Tibial nerve (tissue), 4 donors: Measurements from ENCODE around the gene LRRC15. TPM values are rescaled to one million over a fixed set of nuclear protein-coding genes. Genes with fewer than 3 reads are reported as not detected.

Experiments
- DNase-seq, 2 donors: peaks; one replicate each; pipeline ENCODE4 v3.0.0-alpha.2; 2019; ENCODE audit warnings: low spot score in 2 of 2
- H3K27ac ChIP-seq, 4 donors: fragments of 200-600 bp; sonication (generic) in 3 of 4; one replicate each; pipeline ENCODE4 v1.5.1; 2017 to 2019; ENCODE audit warnings: mild to moderate bottlenecking in 1 of 4
- H3K27me3 ChIP-seq, 2 donors: fragments of 200-600 bp; sonication (generic) in 1 of 2; one replicate each; pipeline versions ENCODE4 v1.5.1 to v1.6.0; 2017 to 2019
- H3K36me3 ChIP-seq, 3 donors: fragments of 200-600 bp; sonication (generic); one replicate each; pipeline ENCODE4 v1.5.1; 2018 to 2019
- H3K4me1 ChIP-seq, 4 donors: fragments of 200-600 bp; sonication (generic) in 3 of 4; one replicate each; pipeline ENCODE4 v1.5.1; 2017 to 2019
- H3K4me3 ChIP-seq, 4 donors: fragments of 200-600 bp; sonication (generic) in 3 of 4; one replicate each; pipeline ENCODE4 v1.5.1; 2017 to 2019; ENCODE audit warnings: mild to moderate bottlenecking in 1 of 4, moderate library complexity in 1 of 4
- H3K9me3 ChIP-seq, 4 donors: fragments of 200-600 bp; sonication (generic) in 3 of 4; one replicate each; pipeline ENCODE4 v1.5.1; 2017 to 2019
- CTCF ChIP-seq, 5 experiments: fragments of 200-600 bp in 3 of 5; fragments of 450-650 bp in 2 of 5; sonication (generic) in 3 of 5; IDR thresholded peaks; one replicate each; pipeline ENCODE4 v1.5.1; 2016 to 2019; ENCODE audit warnings: antibody characterized with exemption in 5 of 5, mild to moderate bottlenecking in 3 of 5, moderate library complexity in 2 of 5
- EP300 ChIP-seq, 2 donors: sonication (generic); formaldehyde crosslinking; IDR thresholded peaks; one replicate each; pipeline ENCODE4 v1.6.1; 2017; ENCODE audit warnings: antibody characterized with exemption in 2 of 2, mild to moderate bottlenecking in 1 of 2
- POLR2A ChIP-seq, 2 donors: fragments of 450-650 bp; IDR thresholded peaks; one replicate each; pipeline ENCODE4 v1.6.1; 2017; ENCODE audit warnings: antibody characterized with exemption in 2 of 2, mild to moderate bottlenecking in 2 of 2, moderate library complexity in 2 of 2
- WGBS, 2 donors: methylation state at CpG; one replicate each; pipeline ENCODE4 v1.1.5; 2018; 5-methylcytosine and 5-hydroxymethylcytosine counted together
- total RNA-seq, 4 donors: library from RNA; depleted of rRNA; stranded (reverse); fragments of >200 nt; gene quantifications; one replicate each; pipeline ENCODE4 v1.1.0, GENCODE V29; 2016

The LRRC15 gene
- total RNA-seq, result not detected

DNA sequence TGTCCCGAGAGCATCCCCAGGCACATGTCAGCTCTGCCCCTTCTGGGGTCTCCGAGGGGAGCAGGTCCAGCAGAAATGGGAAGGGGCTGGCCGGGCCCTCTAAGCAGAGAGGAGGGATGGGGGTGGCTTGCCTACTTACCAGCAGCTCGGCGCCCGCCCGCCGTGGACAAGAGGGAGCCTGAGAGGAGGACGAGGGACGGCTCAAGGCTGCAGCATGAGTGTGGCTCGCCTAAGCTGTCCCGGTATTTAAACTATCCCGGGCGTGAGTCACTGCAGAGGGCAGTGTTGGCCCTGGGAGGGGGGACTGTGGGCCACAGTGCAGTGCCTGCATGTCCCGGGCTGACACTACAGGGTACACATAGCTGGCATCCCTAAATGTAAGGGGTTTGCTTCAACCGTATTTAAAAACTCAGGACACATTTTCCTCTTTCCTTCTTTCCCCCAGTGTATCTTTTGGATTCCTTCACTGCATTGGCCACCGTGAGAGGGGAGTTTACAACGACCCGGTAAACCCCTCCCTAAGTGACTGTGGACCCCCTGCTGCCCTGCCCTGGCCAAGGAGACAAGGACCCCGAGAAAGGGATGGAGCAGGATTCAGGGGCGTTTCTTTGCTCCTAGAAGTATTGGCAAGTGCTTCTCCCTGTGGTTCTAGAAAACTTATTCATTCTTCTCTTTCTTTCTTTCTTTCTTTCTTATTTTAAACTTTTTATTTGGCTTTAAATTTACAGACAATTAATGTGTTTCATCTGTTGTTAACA, at the start of gene LRRC15:
Gene LRRC15 (minus strand): TSS at position 222 of the 758 bp plus-strand sequence. CDS start 8,700 bp downstream, outside the sequence.
- Histone ChIP-seq H3K9me3 (no peaks in the 10 kb centered on the region), H3K27ac (no peak within 1 kb of the TSS), H3K27me3 (no peaks in the 10 kb centered on the region), H3K4me3 (no peak within 1 kb of the TSS), H3K36me3 (no peaks in the 10 kb centered on the region), H3K4me1 (peaks cover 0 to 22% (median 2%) of the 10 kb centered on the region in 4 donors)
- DNase-seq, result no peak
- 12 to 20% methylated on average over 16 to 20 of the region's 21 CpGs for WGBS, 2 donors
- TF ChIP-seq EP300 (IDR thresholded peaks at IDR 0.05), result no peak
- no peak for TF ChIP-seq POLR2A (IDR thresholded peaks at IDR 0.05)
- TF ChIP-seq CTCF (IDR thresholded peaks at IDR 0.05), result no peak

GRCh38 chr3:194418671-194419070, 49.1 kb upstream of the LRRC15 start:
- no peaks in the 10 kb centered on the region for H3K4me1 ChIP-seq
- H3K27me3 ChIP-seq, result no peaks in the 10 kb centered on the region
- no peak overlapping the region for H3K27ac ChIP-seq
- H3K4me3 ChIP-seq, result no peak overlapping the region
- no peak for DNase-seq
- TF ChIP-seq EP300 (IDR thresholded peaks at IDR 0.05) (no peak), CTCF (IDR thresholded peaks at IDR 0.05) (no peak), POLR2A (IDR thresholded peaks at IDR 0.05) (no peak)
- peaks cover 0 to 60% (median under 1%) of the 10 kb centered on the region in 3 donors for H3K36me3 ChIP-seq
- no peaks in the 10 kb centered on the region for H3K9me3 ChIP-seq
- WGBS, 2 donors, result 93% methylated on average over 2 of the region's 2 CpGs

GRCh38 chr3:194407423-194407822, 37.9 kb upstream of the LRRC15 start:
- 74 to 90% methylated on average over 7 of the region's 7 CpGs for WGBS, 2 donors
- Histone ChIP-seq H3K4me3 (no peak overlapping the region), H3K27ac (no peak overlapping the region), H3K36me3 (peaks cover 0 to 35% (median 0%) of the 10 kb centered on the region in 3 donors), H3K27me3 (no peaks in the 10 kb centered on the region), H3K4me1 (no peaks in the 10 kb centered on the region), H3K9me3 (no peaks in the 10 kb centered on the region)
- DNase-seq, result no peak
- no peak for TF ChIP-seq EP300 (IDR thresholded peaks at IDR 0.05)
- TF ChIP-seq POLR2A (IDR thresholded peaks at IDR 0.05), result no peak
- TF ChIP-seq CTCF (IDR thresholded peaks at IDR 0.05), result no peak

DNA sequence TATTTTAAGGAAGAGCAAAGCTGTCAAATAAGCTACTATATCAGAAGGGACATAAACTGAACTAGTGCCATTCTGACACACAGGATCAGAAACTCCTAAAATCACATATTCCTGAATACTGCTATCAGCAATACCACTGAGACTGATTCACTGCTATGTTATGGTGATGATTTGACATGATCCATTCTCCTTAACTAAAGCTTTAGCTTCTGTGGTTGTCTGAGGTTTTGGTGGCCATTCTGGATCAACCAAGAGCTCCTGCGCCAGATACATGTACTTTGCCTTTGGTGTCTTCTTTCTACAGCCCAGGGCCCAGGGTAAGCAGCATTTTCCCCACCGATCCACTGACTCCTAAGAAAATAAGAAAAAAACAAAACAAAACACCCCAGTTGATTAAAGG, 36.2 kb upstream of the LRRC15 start:
- H3K27me3 ChIP-seq, result no peaks in the 10 kb centered on the region
- TF ChIP-seq POLR2A (IDR thresholded peaks at IDR 0.05) (no peak), EP300 (IDR thresholded peaks at IDR 0.05) (no peak), CTCF (IDR thresholded peaks at IDR 0.05) (no peak)
- no peaks in the 10 kb centered on the region for H3K9me3 ChIP-seq
- DNase-seq, result no peak
- 88 to 95% methylated on average over 2 of the region's 2 CpGs for WGBS, 2 donors
- H3K4me3 ChIP-seq, result no peak overlapping the region
- no peaks in the 10 kb centered on the region for H3K4me1 ChIP-seq
- H3K36me3 ChIP-seq, result peaks cover 0 to 35% (median 0%) of the 10 kb centered on the region in 3 donors
- no peak overlapping the region for H3K27ac ChIP-seq

GRCh38 chr3:194404365-194405140, 35.0 kb upstream of the LRRC15 start:
- peak in 1 of 2 donors; percentile 73 for DNase-seq
- 40 to 41% methylated on average over 10 of the region's 10 CpGs for WGBS, 2 donors
- Histone ChIP-seq H3K27ac (no peak overlapping the region), H3K27me3 (no peaks in the 10 kb centered on the region), H3K4me1 (no peaks in the 10 kb centered on the region), H3K4me3 (no peak overlapping the region), H3K36me3 (peaks cover 0 to 35% (median 0%) of the 10 kb centered on the region in 3 donors), H3K9me3 (no peaks in the 10 kb centered on the region)
- no peak for TF ChIP-seq POLR2A (IDR thresholded peaks at IDR 0.05)
- TF ChIP-seq CTCF (IDR thresholded peaks at IDR 0.05), result peak; percentile 51 to 73 (median 69)
